Vagina (tissue), 2 donors: ENCODE data around the gene PFDN1. TPM values are rescaled to one million over a fixed set of nuclear protein-coding genes. Genes with fewer than 3 reads are reported as not detected.

Source experiments
- DNase-seq, 2 donors: peaks; one replicate each; pipeline ENCODE4 v3.0.0-alpha.2; 2017; ENCODE audit errors: extremely low spot score in 2 of 2
- H3K27ac ChIP-seq: fragments of 200-600 bp; sonication (generic); one replicate; pipeline ENCODE4 v1.5.1; 2019
- H3K27me3 ChIP-seq: fragments of 200-600 bp; sonication (generic); one replicate; pipeline ENCODE4 v1.5.1; 2019
- H3K36me3 ChIP-seq, 2 donors: fragments of 200-600 bp; sonication (generic); one replicate each; pipeline ENCODE4 v1.5.1; 2017 to 2019
- H3K4me1 ChIP-seq: fragments of 200-600 bp; sonication (generic); one replicate; pipeline ENCODE4 v1.5.1; 2019
- H3K4me3 ChIP-seq, 2 donors: fragments of 200-600 bp; sonication (generic); 1 replicate in 1 of 2; 2 replicates in 1 of 2; pipeline ENCODE4 v1.5.1; 2016 to 2019
- H3K9me3 ChIP-seq: fragments of 200-600 bp; sonication (generic); one replicate; pipeline ENCODE4 v1.5.1; 2019
- POLR2A ChIP-seq, 2 donors: fragments of 450-650 bp; IDR thresholded peaks; one replicate each; pipeline ENCODE4 v1.6.1; 2017; ENCODE audit warnings: antibody characterized with exemption in 2 of 2, mild to moderate bottlenecking in 2 of 2, moderate library complexity in 2 of 2
- POLR2AphosphoS5 ChIP-seq, 2 donors: sonication (generic); formaldehyde crosslinking; IDR thresholded peaks; one replicate each; pipeline ENCODE4 v1.9.0; 2017; ENCODE audit warnings: antibody characterized with exemption in 2 of 2, mild to moderate bottlenecking in 2 of 2, low read depth in 1 of 2; ENCODE audit not compliant: insufficient read depth in 1 of 2
- intact Hi-C: fragments of 100-400 bp; cut with DNase I; formaldehyde crosslinking; loops from one replicate; pipeline ENCODE4 v1.15.1; 2023
- total RNA-seq: library from RNA; depleted of rRNA; stranded (reverse); fragments of >200 nt; gene quantifications from one replicate; pipeline ENCODE4 v1.2.3, GENCODE V29; 2016
- TF ChIP-seq, protein P1 (sequence below), 3 experiments: fragments of 450-650 bp in 2 of 3; fragments of 200-600 bp in 1 of 3; sonication (generic) in 1 of 3; IDR thresholded peaks; one replicate each; pipeline ENCODE4 v1.5.1; 2017 to 2019; ENCODE audit warnings: antibody characterized with exemption in 3 of 3, mild to moderate bottlenecking in 2 of 3, moderate library complexity in 2 of 3

PFDN1 gene
- total RNA-seq, 1 donor from 2014 or later, result 94.8 TPM

- no peak for DNase-seq
- intact Hi-C loops, result no loop called here
- H3K36me3 ChIP-seq, result no peaks in the 10 kb centered on the region
- H3K9me3 ChIP-seq, result no peaks in the 10 kb centered on the region
- no peaks in the 10 kb centered on the region for H3K27me3 ChIP-seq
- no peak overlapping the region for H3K27ac ChIP-seq
- no peak overlapping the region for H3K4me3 ChIP-seq
- TF ChIP-seq, protein P1, sequence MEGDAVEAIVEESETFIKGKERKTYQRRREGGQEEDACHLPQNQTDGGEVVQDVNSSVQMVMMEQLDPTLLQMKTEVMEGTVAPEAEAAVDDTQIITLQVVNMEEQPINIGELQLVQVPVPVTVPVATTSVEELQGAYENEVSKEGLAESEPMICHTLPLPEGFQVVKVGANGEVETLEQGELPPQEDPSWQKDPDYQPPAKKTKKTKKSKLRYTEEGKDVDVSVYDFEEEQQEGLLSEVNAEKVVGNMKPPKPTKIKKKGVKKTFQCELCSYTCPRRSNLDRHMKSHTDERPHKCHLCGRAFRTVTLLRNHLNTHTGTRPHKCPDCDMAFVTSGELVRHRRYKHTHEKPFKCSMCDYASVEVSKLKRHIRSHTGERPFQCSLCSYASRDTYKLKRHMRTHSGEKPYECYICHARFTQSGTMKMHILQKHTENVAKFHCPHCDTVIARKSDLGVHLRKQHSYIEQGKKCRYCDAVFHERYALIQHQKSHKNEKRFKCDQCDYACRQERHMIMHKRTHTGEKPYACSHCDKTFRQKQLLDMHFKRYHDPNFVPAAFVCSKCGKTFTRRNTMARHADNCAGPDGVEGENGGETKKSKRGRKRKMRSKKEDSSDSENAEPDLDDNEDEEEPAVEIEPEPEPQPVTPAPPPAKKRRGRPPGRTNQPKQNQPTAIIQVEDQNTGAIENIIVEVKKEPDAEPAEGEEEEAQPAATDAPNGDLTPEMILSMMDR (IDR thresholded peaks at IDR 0.05), result no peak
- TF ChIP-seq POLR2AphosphoS5 (IDR thresholded peaks at IDR 0.05; ENCODE audit: insufficient read depth in 1 of 2, low read depth in 1 of 2), result no peak
- no peak for TF ChIP-seq POLR2A (IDR thresholded peaks at IDR 0.05)
- no peaks in the 10 kb centered on the region for H3K4me1 ChIP-seq
These were observed 106.6 kb downstream of the PFDN1 start for GRCh38 chr5:140196115-140196814.

Other genes with a start within 250 kb of the PFDN1 start
- gene PURA, start 189.0 kb downstream of the PFDN1 start, total RNA-seq, result 29.7 TPM
- gene IGIP, start 177.2 kb downstream of the PFDN1 start, total RNA-seq, result 16.7 TPM
- gene CYSTM1, start 127.9 kb downstream of the PFDN1 start, total RNA-seq, result 51.6 TPM
- gene HBEGF, start 43.5 kb upstream of the PFDN1 start, total RNA-seq, result 16.2 TPM
- gene SLC4A9, start 57.1 kb upstream of the PFDN1 start, total RNA-seq, result 0.25 TPM
- 140 TPM for gene ANKHD1, start 98.7 kb upstream of the PFDN1 start, total RNA-seq
- gene EIF4EBP3, start 244.6 kb upstream of the PFDN1 start, total RNA-seq, result 38.1 TPM